22Rv1 (cell line): ENCODE measurements around the gene CACNA2D2.

Source experiments
- ZFX ChIP-seq: fragments of 450-650 bp; IDR thresholded peaks from 2 replicates; pipeline ENCODE4 v1.6.1; 2017; ENCODE audit warnings: antibody characterized with exemption, borderline replicate concordance
- TF ChIP-seq, protein P1 (sequence below): fragments of 450-650 bp; IDR thresholded peaks from 2 replicates; pipeline ENCODE4 v1.5.1; 2017; ENCODE audit warnings: mild to moderate bottlenecking

DNA sequence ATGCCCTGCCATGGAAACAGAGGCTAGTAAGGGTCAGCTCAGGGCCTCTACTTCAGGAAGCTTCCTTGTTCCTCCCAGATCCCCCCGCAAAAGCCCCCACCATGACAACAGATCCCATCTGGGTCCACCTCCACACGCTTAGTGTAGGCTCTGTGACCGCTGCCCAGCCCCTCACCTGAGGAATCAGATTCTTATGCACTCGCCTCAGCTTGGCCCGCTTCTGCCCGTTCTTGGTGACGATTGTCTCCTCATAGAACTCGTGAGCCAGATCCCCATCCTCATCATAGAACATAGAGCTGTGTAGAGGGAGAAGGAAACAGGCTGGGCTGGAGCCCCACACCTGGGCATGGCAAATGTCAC lies 177.3 kb downstream of the CACNA2D2 start:
- TF ChIP-seq, protein P1, sequence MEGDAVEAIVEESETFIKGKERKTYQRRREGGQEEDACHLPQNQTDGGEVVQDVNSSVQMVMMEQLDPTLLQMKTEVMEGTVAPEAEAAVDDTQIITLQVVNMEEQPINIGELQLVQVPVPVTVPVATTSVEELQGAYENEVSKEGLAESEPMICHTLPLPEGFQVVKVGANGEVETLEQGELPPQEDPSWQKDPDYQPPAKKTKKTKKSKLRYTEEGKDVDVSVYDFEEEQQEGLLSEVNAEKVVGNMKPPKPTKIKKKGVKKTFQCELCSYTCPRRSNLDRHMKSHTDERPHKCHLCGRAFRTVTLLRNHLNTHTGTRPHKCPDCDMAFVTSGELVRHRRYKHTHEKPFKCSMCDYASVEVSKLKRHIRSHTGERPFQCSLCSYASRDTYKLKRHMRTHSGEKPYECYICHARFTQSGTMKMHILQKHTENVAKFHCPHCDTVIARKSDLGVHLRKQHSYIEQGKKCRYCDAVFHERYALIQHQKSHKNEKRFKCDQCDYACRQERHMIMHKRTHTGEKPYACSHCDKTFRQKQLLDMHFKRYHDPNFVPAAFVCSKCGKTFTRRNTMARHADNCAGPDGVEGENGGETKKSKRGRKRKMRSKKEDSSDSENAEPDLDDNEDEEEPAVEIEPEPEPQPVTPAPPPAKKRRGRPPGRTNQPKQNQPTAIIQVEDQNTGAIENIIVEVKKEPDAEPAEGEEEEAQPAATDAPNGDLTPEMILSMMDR: no peak
- TF ChIP-seq ZFX: no peak
